Thyroid gland (tissue), 4 donors: ENCODE measurements around the gene SRPK1. TPM values are rescaled to one million over a fixed set of nuclear protein-coding genes. Genes with fewer than 3 reads are reported as not detected.

Experiments
- DNase-seq, 2 donors: peaks; one replicate each; pipeline ENCODE4 v3.0.0-alpha.2; 2019
- H3K27ac ChIP-seq, 3 donors: fragments of 200-600 bp; sonication (generic); 1 replicate in 2 of 3; 2 replicates in 1 of 3; pipeline ENCODE4 v1.5.1; 2016 to 2019; ENCODE audit warnings: mild to moderate bottlenecking in 1 of 3, moderate library complexity in 1 of 3
- H3K27me3 ChIP-seq: fragments of 200-600 bp; sonication (generic); one replicate; pipeline ENCODE4 v1.5.1; 2019
- H3K36me3 ChIP-seq, 2 donors: fragments of 200-600 bp; sonication (generic); one replicate each; pipeline ENCODE4 v1.5.1; 2016 to 2019
- H3K4me1 ChIP-seq, 2 donors: fragments of 200-600 bp; sonication (generic); one replicate each; pipeline ENCODE4 v1.5.1; 2017 to 2019
- H3K4me3 ChIP-seq, 3 donors: fragments of 200-600 bp; sonication (generic); replicated peaks in 1 of 3; 1 replicate in 2 of 3; 2 replicates in 1 of 3; pipeline ENCODE4 v1.5.1; 2016; ENCODE audit warnings: mild to moderate bottlenecking in 1 of 3
- H3K9me3 ChIP-seq: fragments of 200-600 bp; sonication (generic); one replicate; pipeline ENCODE4 v1.5.1; 2017
- CTCF ChIP-seq, 6 experiments: fragments of 200-600 bp in 3 of 6; fragments of 450-650 bp in 3 of 6; sonication (generic) in 3 of 6; IDR thresholded peaks; one replicate each; pipeline ENCODE4 v1.5.1; 2016 to 2019; ENCODE audit warnings: antibody characterized with exemption in 6 of 6, mild to moderate bottlenecking in 2 of 6, inconsistent platforms in 1 of 6, moderate library complexity in 1 of 6
- POLR2A ChIP-seq, 2 donors: fragments of 450-650 bp; IDR thresholded peaks; one replicate each; pipeline ENCODE4 v1.6.1; 2017; ENCODE audit warnings: antibody characterized with exemption in 2 of 2, mild to moderate bottlenecking in 2 of 2, moderate library complexity in 1 of 2
- WGBS, 2 donors: methylation state at CpG; one replicate each; pipeline ENCODE4 v1.1.5; 2017; 5-methylcytosine and 5-hydroxymethylcytosine counted together
- intact Hi-C: fragments of 100-400 bp; cut with DNase I; formaldehyde crosslinking; loops from one replicate; pipeline ENCODE4 v1.15.1; 2023
- total RNA-seq, 4 donors: library from RNA; depleted of rRNA; stranded (reverse); fragments of >200 nt; gene quantifications; one replicate each; pipeline ENCODE4 v1.2.3, GENCODE V29; 2016

The SRPK1 gene
- total RNA-seq, 4 donors from 2014 or later: 34.3 to 54.7 (median 50.7) TPM

- no peak for DNase-seq
- Histone ChIP-seq H3K4me1 (no peaks in the 10 kb centered on the region), H3K4me3 (no peak overlapping the region), H3K27ac (no peak overlapping the region), H3K36me3 (no peaks in the 10 kb centered on the region), H3K27me3 (no peaks in the 10 kb centered on the region), H3K9me3 (no peaks in the 10 kb centered on the region)
- WGBS, 2 donors: 76 to 81% methylated on average over 5 of the region's 5 CpGs
- intact Hi-C loops: no loop called here
- TF ChIP-seq CTCF (IDR thresholded peaks at IDR 0.05): no peak
- TF ChIP-seq POLR2A (IDR thresholded peaks at IDR 0.05): no peak
These were observed 122.2 kb downstream of the SRPK1 start for GRCh38 chr6:35798706-35799105.

- no peaks in the 10 kb centered on the region for H3K36me3 ChIP-seq
- no peak overlapping the region for H3K4me3 ChIP-seq
- 71 to 77% methylated on average over 8 of the region's 8 CpGs for WGBS, 2 donors
- intact Hi-C loops: no loop called here
- no peaks in the 10 kb centered on the region for H3K27me3 ChIP-seq
- H3K9me3 ChIP-seq: no peaks in the 10 kb centered on the region
- no peak overlapping the region for H3K27ac ChIP-seq
- TF ChIP-seq POLR2A (IDR thresholded peaks at IDR 0.05): no peak
- no peak for TF ChIP-seq CTCF (IDR thresholded peaks at IDR 0.05)
- no peak for DNase-seq
- H3K4me1 ChIP-seq: no peaks in the 10 kb centered on the region
These were observed 122.9 kb downstream of the SRPK1 start for GRCh38 chr6:35797837-35798526.

- 74 to 80% methylated on average over 4 of the region's 4 CpGs for WGBS, 2 donors
These were observed 124.7 kb downstream of the SRPK1 start for GRCh38 chr6:35796236-35796635.

GRCh38 chr6:35795453-35796071 is 125.3 kb downstream of the SRPK1 start:
- H3K27me3 ChIP-seq: no peaks in the 10 kb centered on the region
- no peaks in the 10 kb centered on the region for H3K36me3 ChIP-seq
- intact Hi-C loops: no loop called here
- DNase-seq: no peak
- no peak overlapping the region for H3K4me3 ChIP-seq
- TF ChIP-seq POLR2A (IDR thresholded peaks at IDR 0.05): no peak
- TF ChIP-seq CTCF (IDR thresholded peaks at IDR 0.05): no peak
- no peaks in the 10 kb centered on the region for H3K4me1 ChIP-seq
- H3K27ac ChIP-seq: no peak overlapping the region
- H3K9me3 ChIP-seq: no peaks in the 10 kb centered on the region
- WGBS, 2 donors: 86 to 87% methylated on average over 11 of the region's 11 CpGs

More at GRCh38 chr6:35796236-35796635, 124.7 kb downstream of the SRPK1 start:
- Histone ChIP-seq H3K4me3 (no peak overlapping the region), H3K27me3 (no peaks in the 10 kb centered on the region), H3K27ac (no peak overlapping the region), H3K4me1 (no peaks in the 10 kb centered on the region), H3K36me3 (no peaks in the 10 kb centered on the region), H3K9me3 (no peaks in the 10 kb centered on the region)
- intact Hi-C loops: no loop called here
- TF ChIP-seq CTCF (IDR thresholded peaks at IDR 0.05) (no peak), POLR2A (IDR thresholded peaks at IDR 0.05) (no peak)
- DNase-seq: no peak
